HL-60 (cell line): ENCODE measurements around the gene HDAC9.

Experiments used
- DNase-seq, 2 experiments: peaks; one replicate each; pipeline ENCODE4 v3.0.0-alpha.2; 2010 to 2020; ENCODE audit warnings: low read depth in 1 of 2, low spot score in 1 of 2
- H3K27ac ChIP-seq: fragments of 250-450 bp; sonication (Bioruptor Pico); replicated peaks from 2 replicates; pipeline ENCODE4 v1.5.1; 2020; ENCODE audit warnings: mild to moderate bottlenecking, moderate library complexity
- H3K27me3 ChIP-seq: fragments of 250-450 bp; sonication (Bioruptor Pico); 2 replicates; pipeline ENCODE4 v1.5.1; 2021; ENCODE audit warnings: mild to moderate bottlenecking, moderate library complexity; ENCODE audit not compliant: insufficient read depth, poor library complexity, severe bottlenecking
- H3K4me3 ChIP-seq: replicated peaks from 2 replicates; pipeline ENCODE4 v1.5.1; 2011; ENCODE audit warnings: mild to moderate bottlenecking, control low read depth, low read length; ENCODE audit not compliant: insufficient read depth
- GABPA ChIP-seq: IDR thresholded peaks from 2 replicates; pipeline ENCODE4 v1.6.1; 2012; ENCODE audit warnings: low read depth
- POLR2AphosphoS5 ChIP-seq: IDR thresholded peaks from 2 replicates; pipeline ENCODE4 v1.6.1; 2012; ENCODE audit warnings: low read depth
- SPI1 ChIP-seq: IDR thresholded peaks from 2 replicates; pipeline ENCODE4 v1.6.1; 2012; ENCODE audit warnings: low read depth, mild to moderate bottlenecking, borderline replicate concordance
- TF ChIP-seq, protein P1 (sequence below): IDR thresholded peaks from one replicate; pipeline ENCODE4 v1.5.1; 2011; ENCODE audit warnings: low read length, control low read depth, inconsistent platforms; ENCODE audit not compliant: insufficient read depth
- TF ChIP-seq, protein P2 (sequence below): IDR thresholded peaks from 2 replicates; pipeline ENCODE4 v1.6.1; 2012; ENCODE audit warnings: low read depth; ENCODE audit not compliant: insufficient replicate concordance

HDAC9 gene

GRCh38 chr7:18565337-18565736 is 69.8 kb downstream of the HDAC9 start:
- DNase-seq: no peak
- no peak for TF ChIP-seq POLR2AphosphoS5
- TF ChIP-seq, protein P1, sequence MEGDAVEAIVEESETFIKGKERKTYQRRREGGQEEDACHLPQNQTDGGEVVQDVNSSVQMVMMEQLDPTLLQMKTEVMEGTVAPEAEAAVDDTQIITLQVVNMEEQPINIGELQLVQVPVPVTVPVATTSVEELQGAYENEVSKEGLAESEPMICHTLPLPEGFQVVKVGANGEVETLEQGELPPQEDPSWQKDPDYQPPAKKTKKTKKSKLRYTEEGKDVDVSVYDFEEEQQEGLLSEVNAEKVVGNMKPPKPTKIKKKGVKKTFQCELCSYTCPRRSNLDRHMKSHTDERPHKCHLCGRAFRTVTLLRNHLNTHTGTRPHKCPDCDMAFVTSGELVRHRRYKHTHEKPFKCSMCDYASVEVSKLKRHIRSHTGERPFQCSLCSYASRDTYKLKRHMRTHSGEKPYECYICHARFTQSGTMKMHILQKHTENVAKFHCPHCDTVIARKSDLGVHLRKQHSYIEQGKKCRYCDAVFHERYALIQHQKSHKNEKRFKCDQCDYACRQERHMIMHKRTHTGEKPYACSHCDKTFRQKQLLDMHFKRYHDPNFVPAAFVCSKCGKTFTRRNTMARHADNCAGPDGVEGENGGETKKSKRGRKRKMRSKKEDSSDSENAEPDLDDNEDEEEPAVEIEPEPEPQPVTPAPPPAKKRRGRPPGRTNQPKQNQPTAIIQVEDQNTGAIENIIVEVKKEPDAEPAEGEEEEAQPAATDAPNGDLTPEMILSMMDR: no peak
- H3K27me3 ChIP-seq: no peaks in the 10 kb centered on the region
- H3K4me3 ChIP-seq: no peak overlapping the region
- no peak overlapping the region for H3K27ac ChIP-seq

- TF ChIP-seq, protein P1: no peak
- TF ChIP-seq, protein P2, sequence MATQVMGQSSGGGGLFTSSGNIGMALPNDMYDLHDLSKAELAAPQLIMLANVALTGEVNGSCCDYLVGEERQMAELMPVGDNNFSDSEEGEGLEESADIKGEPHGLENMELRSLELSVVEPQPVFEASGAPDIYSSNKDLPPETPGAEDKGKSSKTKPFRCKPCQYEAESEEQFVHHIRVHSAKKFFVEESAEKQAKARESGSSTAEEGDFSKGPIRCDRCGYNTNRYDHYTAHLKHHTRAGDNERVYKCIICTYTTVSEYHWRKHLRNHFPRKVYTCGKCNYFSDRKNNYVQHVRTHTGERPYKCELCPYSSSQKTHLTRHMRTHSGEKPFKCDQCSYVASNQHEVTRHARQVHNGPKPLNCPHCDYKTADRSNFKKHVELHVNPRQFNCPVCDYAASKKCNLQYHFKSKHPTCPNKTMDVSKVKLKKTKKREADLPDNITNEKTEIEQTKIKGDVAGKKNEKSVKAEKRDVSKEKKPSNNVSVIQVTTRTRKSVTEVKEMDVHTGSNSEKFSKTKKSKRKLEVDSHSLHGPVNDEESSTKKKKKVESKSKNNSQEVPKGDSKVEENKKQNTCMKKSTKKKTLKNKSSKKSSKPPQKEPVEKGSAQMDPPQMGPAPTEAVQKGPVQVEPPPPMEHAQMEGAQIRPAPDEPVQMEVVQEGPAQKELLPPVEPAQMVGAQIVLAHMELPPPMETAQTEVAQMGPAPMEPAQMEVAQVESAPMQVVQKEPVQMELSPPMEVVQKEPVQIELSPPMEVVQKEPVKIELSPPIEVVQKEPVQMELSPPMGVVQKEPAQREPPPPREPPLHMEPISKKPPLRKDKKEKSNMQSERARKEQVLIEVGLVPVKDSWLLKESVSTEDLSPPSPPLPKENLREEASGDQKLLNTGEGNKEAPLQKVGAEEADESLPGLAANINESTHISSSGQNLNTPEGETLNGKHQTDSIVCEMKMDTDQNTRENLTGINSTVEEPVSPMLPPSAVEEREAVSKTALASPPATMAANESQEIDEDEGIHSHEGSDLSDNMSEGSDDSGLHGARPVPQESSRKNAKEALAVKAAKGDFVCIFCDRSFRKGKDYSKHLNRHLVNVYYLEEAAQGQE: no peak
- no peak for TF ChIP-seq GABPA
- TF ChIP-seq POLR2AphosphoS5: no peak
- TF ChIP-seq SPI1: no peak
- Histone ChIP-seq H3K27ac (no peak overlapping the region), H3K27me3 (no peaks in the 10 kb centered on the region), H3K4me3 (no peak overlapping the region)
- no peak for DNase-seq
These were observed 70.7 kb downstream of the HDAC9 start for GRCh38 chr7:18566205-18566604.

DNA sequence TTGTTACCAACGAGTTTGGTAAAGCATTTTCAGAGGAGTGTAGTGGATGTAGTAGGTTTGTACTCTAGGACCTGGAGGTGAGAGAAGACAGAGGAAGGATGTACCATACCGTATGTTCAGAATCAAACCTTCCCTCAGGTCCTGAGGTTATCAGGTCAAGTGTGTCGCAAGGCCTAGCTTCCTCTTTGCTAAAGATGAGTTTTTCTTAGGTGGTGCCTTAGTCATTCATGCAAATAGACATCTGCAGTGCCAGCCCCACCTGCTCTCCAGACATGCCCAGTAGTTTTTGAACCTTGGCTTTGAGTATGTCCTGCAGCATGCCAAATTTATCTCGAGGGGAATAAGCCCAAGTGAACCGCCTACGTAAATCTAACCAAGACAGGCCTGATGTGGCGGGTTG is 71.3 kb downstream of the HDAC9 start:
- no peak overlapping the region for H3K4me3 ChIP-seq
- peak in 1 of 2 experiments; percentile 9 for DNase-seq
- TF ChIP-seq, protein P2: no peak
- TF ChIP-seq POLR2AphosphoS5 (no peak), SPI1 (no peak), GABPA (no peak)
- TF ChIP-seq, protein P1: no peak

GRCh38 chr7:18570441-18570840 is 74.9 kb downstream of the HDAC9 start:
- no peak overlapping the region for H3K4me3 ChIP-seq
- TF ChIP-seq GABPA: no peak
- TF ChIP-seq, protein P2: no peak
- no peak for TF ChIP-seq SPI1
- no peak for TF ChIP-seq POLR2AphosphoS5
- no peak for DNase-seq
- H3K27me3 ChIP-seq: no peaks in the 10 kb centered on the region
- H3K27ac ChIP-seq: no peak overlapping the region

More for the DNA sequence above, 71.3 kb downstream of the HDAC9 start:
- Histone ChIP-seq H3K27me3 (no peaks in the 10 kb centered on the region), H3K27ac (no peak overlapping the region)
